Transverse colon (tissue), 4 donors: ENCODE measurements around the gene ATF7IP2.

Source experiments
- CTCF ChIP-seq, 5 experiments: fragments of 200-600 bp in 3 of 5; fragments of 450-650 bp in 2 of 5; sonication (generic) in 3 of 5; IDR thresholded peaks; 1 replicate in 2 of 5; 2 replicates in 3 of 5; pipeline ENCODE4 v1.5.1; 2016 to 2017; ENCODE audit warnings: antibody characterized with exemption in 5 of 5, inconsistent platforms in 3 of 5, mild to moderate bottlenecking in 2 of 5, moderate library complexity in 1 of 5
- EP300 ChIP-seq: sonication (generic); formaldehyde crosslinking; IDR thresholded peaks from one replicate; pipeline ENCODE4 v1.6.1; 2017; ENCODE audit warnings: antibody characterized with exemption, low read depth
- POLR2A ChIP-seq: fragments of 450-650 bp; IDR thresholded peaks from one replicate; pipeline ENCODE4 v1.6.1; 2016; ENCODE audit warnings: antibody characterized with exemption, mild to moderate bottlenecking, moderate library complexity
- POLR2AphosphoS5 ChIP-seq, 3 donors: sonication (generic); formaldehyde crosslinking; IDR thresholded peaks; one replicate each; pipeline ENCODE4 v1.6.1; 2016; ENCODE audit warnings: antibody characterized with exemption in 3 of 3

- TF ChIP-seq CTCF (IDR thresholded peaks at IDR 0.05) (no peak), EP300 (no peak), POLR2A (no peak), POLR2AphosphoS5 (IDR thresholded peaks at IDR 0.05) (no peak)
Measured at GRCh38 chr16:10419701-10420100, 33.8 kb downstream of the ATF7IP2 start.
